ENCODE data around the gene COG2.

COG2 gene

GRCh38 chr1:230701895-230702768, 59.9 kb downstream of the COG2 start:
- DNase-seq (ENCODE audit: low read depth in 2 of 2): no peak

DNA sequence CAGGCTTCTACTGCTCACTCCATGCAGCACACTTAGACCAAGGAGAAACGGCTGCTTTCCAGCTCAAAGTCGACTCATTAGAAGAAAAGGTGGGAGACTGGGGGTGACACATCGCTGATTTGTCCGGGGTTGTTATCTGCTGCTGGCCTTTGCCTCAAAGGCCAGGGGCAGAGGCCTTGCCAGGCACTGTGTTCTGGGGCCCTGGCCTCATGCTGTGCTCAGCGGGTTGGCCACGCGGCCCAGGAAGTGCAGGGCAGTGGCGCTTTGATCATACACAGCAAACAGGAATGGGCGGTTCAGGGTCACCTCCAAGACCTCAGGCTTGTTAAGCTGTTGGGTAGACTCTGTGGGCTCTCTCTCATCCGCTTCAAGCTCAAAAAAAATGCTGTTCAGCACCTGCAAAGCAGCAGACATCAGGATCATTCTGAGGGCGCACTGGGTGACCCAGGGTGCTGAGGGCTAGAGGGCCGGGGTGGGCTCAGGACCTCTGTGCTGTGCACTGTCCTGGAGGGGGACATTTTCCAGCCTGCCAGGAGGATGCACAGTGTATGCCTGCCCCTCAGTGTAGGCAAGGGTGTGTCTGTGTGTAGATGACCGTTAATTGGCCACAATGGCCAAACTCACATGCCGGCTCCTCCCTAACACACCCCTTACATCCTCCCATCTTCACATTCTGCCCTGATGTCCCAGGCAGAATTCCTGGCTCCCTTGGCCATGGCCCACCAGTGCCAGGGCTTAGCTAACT, 60.8 kb downstream of the COG2 start:
- DNase-seq (ENCODE audit: low read depth in 2 of 2): no peak

DNA sequence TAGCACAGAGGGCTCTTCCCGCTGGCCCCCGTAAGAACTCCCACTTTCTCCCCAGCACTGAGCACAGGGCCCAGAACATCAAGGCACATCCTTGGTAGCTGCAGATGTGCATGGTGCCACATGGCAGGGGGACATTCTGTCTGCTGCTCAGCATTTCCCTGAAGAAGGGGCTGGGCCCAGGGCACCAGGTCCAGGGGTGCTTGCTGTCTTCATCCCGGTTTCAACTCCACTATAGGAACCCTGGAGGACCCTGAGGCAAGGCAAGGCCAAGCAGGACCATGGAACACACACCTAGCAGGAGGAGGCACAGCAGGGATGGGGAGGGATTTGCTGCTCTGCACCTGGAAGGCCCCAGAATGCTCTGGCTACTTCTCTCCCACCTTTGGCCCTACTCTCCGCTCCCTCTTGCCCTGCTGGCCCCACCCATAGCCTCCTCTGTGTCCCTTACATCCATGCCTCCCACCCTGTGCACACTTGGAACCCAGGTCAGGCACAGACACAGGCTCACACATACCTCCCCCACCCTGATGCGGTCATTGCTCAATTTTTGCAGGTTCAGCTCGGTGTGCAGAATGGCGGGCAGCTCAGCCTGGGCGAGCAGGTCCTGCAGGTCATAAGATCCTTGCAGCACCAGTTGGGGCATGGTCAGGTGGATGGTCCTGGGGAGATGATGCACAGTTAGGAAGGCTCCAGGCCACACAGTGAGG, 61.6 kb downstream of the COG2 start:
- no peak for DNase-seq (ENCODE audit: low read depth in 2 of 2)

GRCh38 chr1:230704830-230705229, 62.5 kb downstream of the COG2 start:
- no peak for DNase-seq (ENCODE audit: low read depth in 2 of 2)

DNA sequence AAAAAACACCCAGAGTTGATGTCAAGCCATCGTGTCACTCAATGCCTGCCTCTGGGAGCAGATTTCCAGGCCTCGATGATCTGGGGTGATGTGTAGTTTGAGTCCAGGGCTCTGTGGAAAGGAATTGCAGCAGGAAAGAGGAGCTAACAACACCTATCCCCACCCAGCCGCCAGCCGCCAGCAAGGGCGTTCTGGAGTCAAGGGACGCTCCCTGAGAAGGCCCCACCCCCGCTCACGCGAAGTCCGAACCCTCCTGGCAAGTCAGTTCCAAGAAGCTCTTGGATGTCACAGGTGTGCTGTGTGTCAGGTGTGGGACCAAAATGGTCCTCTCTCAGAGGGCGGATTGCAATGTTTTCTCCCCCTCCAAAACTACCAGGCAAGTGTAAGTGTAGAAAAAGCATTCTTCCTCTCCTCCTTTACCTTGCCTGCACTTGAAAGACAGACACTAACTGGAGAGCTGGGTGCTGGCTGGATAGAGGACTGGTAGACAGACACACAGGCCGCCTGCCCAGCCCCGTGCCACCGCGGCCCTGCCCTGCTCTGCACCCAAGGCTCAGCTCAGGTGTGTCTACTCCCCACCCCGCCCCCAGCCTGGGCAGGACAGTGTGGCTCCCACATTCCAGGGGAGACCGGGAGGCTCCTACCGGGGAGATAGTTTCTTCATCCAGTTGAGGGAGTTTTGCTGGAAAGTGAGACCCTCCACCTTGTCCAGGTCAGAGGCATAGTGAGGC, 63.2 kb downstream of the COG2 start:
- no peak for DNase-seq (ENCODE audit: low read depth in 2 of 2)

DNA sequence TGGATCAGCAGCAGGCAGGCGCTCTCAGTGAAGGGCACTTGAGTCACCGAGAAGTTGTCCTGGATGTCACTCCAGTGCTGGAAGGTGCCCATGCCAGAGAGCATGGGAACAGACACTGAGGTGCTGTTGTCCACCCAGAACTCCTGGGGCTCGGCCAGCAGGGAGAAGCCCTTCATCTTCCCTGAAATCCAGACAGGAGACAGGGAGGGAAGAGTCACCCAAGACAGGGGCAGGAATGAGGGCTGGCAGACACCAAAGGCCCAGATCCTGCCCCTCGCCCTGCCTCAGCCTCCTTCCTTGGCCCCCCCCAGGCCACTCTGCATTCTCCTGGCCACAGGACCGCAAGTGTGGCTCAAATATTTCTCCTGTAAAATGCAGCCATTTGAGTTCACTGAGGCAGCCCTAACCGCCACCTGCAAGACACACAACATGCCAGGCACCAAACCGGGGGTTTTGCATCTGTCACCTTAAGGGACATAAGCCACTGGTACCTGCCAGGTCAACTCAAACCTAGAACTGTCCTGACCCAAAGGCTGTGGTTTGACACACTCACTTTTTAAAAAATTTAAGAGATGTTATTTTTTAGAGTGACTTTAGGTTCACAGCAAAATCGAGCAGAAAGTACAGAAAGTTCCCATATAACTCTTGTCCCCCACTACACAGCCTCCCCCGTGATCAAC, 63.9 kb downstream of the COG2 start:
- no peak for DNase-seq (ENCODE audit: low read depth in 2 of 2)

GRCh38 chr1:230706887-230707731, 64.8 kb downstream of the COG2 start:
- no peak for DNase-seq (ENCODE audit: low read depth in 2 of 2)

- no peak for DNase-seq (ENCODE audit: low read depth in 2 of 2)
Measured at GRCh38 chr1:230707732-230708630, 65.7 kb downstream of the COG2 start.

DNA sequence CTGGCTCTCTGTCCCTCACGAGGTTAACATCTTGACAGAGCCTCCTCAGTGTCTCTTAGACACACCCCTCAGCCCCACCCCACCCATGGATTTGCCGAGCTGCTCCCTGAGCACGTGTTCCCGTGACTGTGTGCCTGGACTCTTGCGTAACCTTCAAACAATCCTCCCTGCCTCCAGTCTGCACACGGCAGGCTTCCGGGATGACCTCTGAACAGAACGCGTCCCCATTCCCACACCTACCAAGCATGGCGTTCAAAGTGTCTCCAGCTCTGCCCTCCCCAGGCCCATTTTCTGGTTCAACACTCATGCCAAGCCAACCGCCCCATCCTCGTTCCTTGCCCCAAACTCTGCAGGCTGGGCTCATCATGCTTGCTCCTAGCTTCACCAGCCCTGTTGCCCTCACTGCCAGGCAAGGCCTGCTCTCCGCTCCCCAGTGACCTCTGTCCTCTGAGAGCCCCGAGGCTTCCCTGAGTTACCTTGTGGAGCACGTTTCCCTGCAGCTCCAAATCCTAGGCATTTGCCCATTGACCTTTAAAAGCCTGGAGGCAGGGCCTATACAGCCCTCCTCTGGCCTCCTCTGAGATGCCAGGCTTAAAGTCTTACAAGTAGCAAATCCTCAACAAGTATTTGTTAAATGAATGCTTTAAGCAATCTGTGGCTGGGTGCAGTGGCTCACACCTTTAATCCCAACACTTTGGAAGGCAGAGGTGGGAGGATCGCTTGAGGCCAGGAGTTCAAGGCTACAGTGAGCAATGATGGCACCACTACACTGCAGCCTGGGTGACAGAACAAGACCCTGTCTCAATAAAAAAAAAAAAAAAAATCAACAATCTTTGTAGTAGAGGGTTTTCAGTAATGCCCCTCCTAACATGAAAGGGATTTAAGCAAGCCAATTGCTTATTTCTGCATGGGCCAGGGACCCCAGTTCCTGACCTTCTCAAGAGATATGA, 66.6 kb downstream of the COG2 start:
- no peak for DNase-seq (ENCODE audit: low read depth in 2 of 2)

GRCh38 chr1:230709619-230710542, 67.6 kb downstream of the COG2 start:
- no peak for DNase-seq (ENCODE audit: low read depth in 2 of 2)

DNA sequence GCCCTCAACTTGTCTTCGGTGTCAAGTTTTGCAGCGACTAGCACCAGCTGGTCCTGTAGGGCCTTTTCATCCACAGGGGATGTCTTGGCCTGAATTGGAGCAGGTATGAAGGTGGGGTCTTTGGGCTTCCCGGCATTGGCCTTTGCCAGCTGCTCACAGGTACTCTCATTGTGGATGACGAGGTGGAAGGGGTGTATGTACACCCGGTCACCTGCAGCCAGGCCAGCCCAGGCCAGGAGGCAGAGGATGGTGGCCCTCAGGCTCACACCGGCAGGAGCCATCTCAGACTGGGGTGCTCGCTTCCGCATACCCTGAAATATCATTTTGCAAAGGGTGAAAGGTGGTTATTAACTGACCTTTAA, 68.2 kb downstream of the COG2 start:
- no peak for DNase-seq (ENCODE audit: low read depth in 2 of 2)

DNA sequence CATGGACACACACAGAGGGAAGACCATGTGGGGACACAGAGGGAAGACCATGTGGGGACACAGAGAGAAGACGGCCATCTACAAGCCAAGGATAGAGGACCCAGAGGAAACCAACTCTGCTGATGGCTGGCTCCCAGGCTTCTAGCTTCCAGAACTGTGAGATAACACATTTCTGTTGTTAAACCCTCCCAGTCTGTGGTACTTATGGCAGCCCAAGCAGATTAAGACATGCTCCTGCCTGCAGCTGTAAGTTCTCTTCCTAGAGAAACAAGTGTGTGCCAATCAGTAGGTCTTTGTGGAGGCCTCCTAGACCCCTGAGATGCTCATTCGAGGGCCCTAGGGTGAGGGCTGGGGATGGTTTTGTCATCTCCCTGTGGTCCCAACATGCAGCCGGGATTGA, 69.0 kb downstream of the COG2 start:
- DNase-seq (ENCODE audit: low read depth in 2 of 2): no peak

- DNase-seq (ENCODE audit: low read depth in 2 of 2): no peak
Measured at GRCh38 chr1:230712470-230712942, 70.2 kb downstream of the COG2 start.

DNA sequence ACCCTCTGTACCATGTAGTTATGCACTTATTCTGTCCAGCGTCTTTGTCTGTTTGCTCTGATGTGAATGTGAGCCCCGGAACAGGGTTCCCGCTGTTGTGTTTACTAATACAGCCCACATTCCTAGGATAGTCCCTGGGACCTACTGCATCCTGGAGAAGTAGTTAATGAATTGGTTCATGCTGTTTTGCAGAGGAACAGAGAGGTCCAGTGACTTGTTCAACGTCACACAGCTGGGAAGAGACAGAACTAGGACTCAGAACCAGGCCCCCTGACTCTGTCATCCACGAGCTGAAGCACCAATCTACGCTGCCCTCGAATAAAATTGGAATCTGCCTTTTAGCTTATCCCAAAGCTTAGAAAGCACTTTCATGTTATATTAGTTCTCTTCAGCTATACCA, 70.9 kb downstream of the COG2 start:
- no peak for DNase-seq (ENCODE audit: low read depth in 2 of 2)

GRCh38 chr1:230713547-230713914, 71.2 kb downstream of the COG2 start:
- DNase-seq (ENCODE audit: low read depth in 2 of 2): no peak

DNA sequence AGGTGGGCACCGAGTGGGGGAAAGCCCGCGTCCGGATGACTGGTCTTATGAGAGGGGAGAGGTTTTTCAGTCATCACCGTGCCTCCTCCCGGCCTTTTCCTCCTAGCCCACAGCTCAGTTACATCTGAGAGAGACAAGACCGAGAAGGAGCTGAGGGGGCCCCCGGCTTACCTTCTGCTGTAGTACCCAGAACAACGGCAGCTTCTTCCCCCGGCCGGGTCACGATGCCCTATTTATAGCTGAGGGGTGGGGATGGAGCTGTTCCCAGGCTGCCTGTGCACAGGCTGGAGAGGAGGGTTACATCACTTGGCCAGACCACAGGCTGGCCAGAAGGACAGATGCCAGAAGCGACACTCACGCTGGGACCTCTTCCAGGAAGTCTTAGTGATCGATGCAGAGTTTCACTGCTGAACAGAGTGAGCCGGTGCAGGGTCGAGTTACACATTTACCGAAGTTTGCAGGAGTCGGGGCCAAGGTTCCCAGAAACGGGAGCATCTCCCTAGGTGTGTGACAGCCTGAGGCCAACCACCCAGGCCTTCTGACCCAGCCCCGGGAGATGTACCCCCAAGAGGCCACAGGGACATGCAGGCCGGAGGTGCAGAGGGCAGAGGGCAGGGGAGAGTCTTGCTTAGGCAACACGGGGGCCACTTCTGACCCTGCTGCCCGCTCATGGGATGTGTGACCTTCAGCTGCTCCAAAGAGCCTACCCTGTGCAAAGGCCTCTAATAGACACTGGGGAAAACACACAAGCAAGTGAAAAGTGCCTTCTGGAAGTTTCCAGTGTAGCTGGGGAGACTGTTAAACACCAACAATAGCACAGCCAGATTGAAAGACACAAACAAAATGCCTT, 71.9 kb downstream of the COG2 start, which contains the start of gene AGT:
TSS of gene AGT (minus strand) at position 208 of the 850 bp plus-strand sequence. CDS start 3,299 bp downstream, outside the sequence.
- no peak for DNase-seq (ENCODE audit: low read depth in 2 of 2)
